Kidney (tissue), 14 donors: ENCODE results near the gene NEURL1B. TPM values are rescaled to one million over a fixed set of nuclear protein-coding genes. Genes with fewer than 3 reads are reported as not detected.
A peak's percentile ranks its signal among the peaks of the same experiment; 100 is the strongest.

ENCODE experiments used
- DNase-seq, 5 donors: peaks; one replicate each; pipeline ENCODE4 v3.0.0-alpha.2; 2013 to 2020
- FAIRE-seq: peaks from 2 replicates; lab custom pipeline; 2012; peaks lifted over from hg19 to GRCh38; lab: Jason Lieb, UNC
- H3K27ac ChIP-seq, 2 donors: one replicate each; pipeline ENCODE4 v1.7.0; 2013; ENCODE audit warnings: low read depth in 2 of 2, low read length in 2 of 2, inconsistent platforms in 1 of 2
- H3K27me3 ChIP-seq: one replicate; pipeline ENCODE4 v1.7.1; 2013; ENCODE audit warnings: low read length, inconsistent platforms; ENCODE audit not compliant: control insufficient read depth, insufficient read depth
- H3K36me3 ChIP-seq, 3 donors: one replicate each; pipeline versions ENCODE4 v1.7.0 to v1.7.1; 2013; ENCODE audit warnings: low read length in 3 of 3, control low read depth in 1 of 3, inconsistent platforms in 1 of 3; ENCODE audit not compliant: insufficient read depth in 3 of 3, control insufficient read depth in 2 of 3
- H3K4me1 ChIP-seq, 3 donors: one replicate each; pipeline versions ENCODE4 v1.7.0 to v1.7.1; 2013; ENCODE audit warnings: low read length in 3 of 3, inconsistent platforms in 1 of 3, low read depth in 1 of 3; ENCODE audit not compliant: control insufficient read depth in 2 of 3, insufficient read depth in 2 of 3
- H3K4me3 ChIP-seq, 3 donors: one replicate each; pipeline versions ENCODE4 v1.7.0 to v1.8.1; 2013; ENCODE audit warnings: low read length in 3 of 3, control low read depth in 1 of 3, inconsistent platforms in 1 of 3
- H3K9ac ChIP-seq, 3 donors: one replicate each; pipeline versions ENCODE4 v1.7.0 to v1.7.1; 2013; ENCODE audit warnings: low read length in 3 of 3, control low read depth in 1 of 3, inconsistent platforms in 1 of 3
- H3K9me3 ChIP-seq, 3 donors: one replicate each; pipeline versions ENCODE4 v1.7.0 to v1.7.1; 2013; ENCODE audit warnings: low read length in 3 of 3, control low read depth in 1 of 3, inconsistent platforms in 1 of 3; ENCODE audit not compliant: control insufficient read depth in 2 of 3, insufficient read depth in 1 of 3
- intact Hi-C: fragments of 100-400 bp; cut with DNase I; formaldehyde crosslinking; loops from one replicate; pipeline ENCODE4 v1.11.1; 2022
- polyA plus RNA-seq: library from polyadenylated mRNA; stranded (reverse); fragments of 350-450 nt; fragmentation: Illumina TruSeq; extraction: RNeasy Lipid Tissue Mini Kit (QIAGEN cat#74804); gene quantifications from one replicate; pipeline ENCODE4 v1.2.3, GENCODE V29; 2014; ENCODE audit warnings: low read depth, low replicate concordance; ENCODE audit not compliant: insufficient read depth
- total RNA-seq: library from RNA; stranded (reverse); fragmentation: NEBNext Ultra II Directional; extraction: Animal tissue kit (Norgen Biotek cat#: 25700); gene quantifications from one replicate; pipeline ENCODE4 v1.2.1, GENCODE V29; 2021
- TF ChIP-seq, protein P1 (sequence below): IDR thresholded peaks from 3 replicates; pipeline ENCODE4 v1.5.1; 2012; ENCODE audit warnings: mild to moderate bottlenecking, moderate library complexity, borderline replicate concordance; ENCODE audit not compliant: insufficient read depth; ENCODE audit errors: extremely low read depth
- donor health status: control.
- donor health status: control.
- donor health status: control.
- donor health status: control.
- donor health status: control.
- donor health status: DM: yes; HTN: yes; CAD: no.
- donor health status: Normal renal cell carcinoma (clear cell type).

NEURL1B gene
- total and polyA plus RNA-seq, 2 donors from 2014 or later = 5.4 to 42.6 TPM

DNA sequence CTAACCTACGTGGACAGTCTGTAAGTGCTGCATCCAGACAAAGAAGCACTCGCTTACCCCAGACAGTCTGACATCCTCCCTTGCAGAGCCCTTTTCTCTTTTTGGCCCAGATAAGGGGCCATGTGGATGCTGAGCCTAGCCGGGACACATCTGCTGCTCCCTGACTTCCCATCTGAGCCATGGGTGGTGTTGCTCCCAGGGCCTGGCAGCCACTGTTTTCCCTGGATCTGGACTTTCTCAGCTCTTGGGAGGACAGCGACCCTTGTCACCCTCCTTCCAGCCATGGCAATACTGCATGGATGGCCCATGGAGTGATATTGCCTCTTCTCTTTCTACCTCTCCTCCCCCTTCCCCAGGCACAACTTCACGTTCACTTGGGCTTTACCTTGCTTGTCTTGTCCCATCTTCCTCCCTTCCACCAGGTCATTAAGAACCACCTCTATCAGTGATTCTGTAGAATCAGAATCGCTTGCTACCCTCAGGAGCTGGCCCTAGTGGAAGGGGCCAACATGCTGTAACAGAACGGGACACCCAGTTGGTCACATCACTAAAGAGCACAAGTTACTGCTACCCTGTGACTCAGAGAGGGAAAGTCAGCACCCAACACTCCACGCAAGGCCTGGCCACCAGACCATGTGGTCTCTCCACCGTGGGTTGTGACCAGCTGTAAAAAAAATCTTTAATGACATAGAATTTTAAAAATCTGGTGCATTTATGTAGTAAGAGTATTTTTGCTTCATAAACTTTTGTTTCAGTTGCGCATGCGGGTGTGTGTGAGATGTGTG, 4.4 kb downstream of the NEURL1B start:
- H3K4me1 ChIP-seq = peaks cover 0 to 31% (median 0%) of the 10 kb centered on the region in 3 donors
- no peak overlapping the region for H3K9ac ChIP-seq
- no peak overlapping the region for H3K4me3 ChIP-seq
- no peaks in the 10 kb centered on the region for H3K9me3 ChIP-seq
- intact Hi-C loops = no loop called here
- H3K36me3 ChIP-seq = no peaks in the 10 kb centered on the region
- peak in 1 of 5 donors; percentile 30 for DNase-seq
- no peaks in the 10 kb centered on the region for H3K27me3 ChIP-seq
- TF ChIP-seq, protein P1, sequence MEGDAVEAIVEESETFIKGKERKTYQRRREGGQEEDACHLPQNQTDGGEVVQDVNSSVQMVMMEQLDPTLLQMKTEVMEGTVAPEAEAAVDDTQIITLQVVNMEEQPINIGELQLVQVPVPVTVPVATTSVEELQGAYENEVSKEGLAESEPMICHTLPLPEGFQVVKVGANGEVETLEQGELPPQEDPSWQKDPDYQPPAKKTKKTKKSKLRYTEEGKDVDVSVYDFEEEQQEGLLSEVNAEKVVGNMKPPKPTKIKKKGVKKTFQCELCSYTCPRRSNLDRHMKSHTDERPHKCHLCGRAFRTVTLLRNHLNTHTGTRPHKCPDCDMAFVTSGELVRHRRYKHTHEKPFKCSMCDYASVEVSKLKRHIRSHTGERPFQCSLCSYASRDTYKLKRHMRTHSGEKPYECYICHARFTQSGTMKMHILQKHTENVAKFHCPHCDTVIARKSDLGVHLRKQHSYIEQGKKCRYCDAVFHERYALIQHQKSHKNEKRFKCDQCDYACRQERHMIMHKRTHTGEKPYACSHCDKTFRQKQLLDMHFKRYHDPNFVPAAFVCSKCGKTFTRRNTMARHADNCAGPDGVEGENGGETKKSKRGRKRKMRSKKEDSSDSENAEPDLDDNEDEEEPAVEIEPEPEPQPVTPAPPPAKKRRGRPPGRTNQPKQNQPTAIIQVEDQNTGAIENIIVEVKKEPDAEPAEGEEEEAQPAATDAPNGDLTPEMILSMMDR = no peak
- peak overlapping the region in 1 of 2 donors; percentile 17 for H3K27ac ChIP-seq
- FAIRE-seq = no peak

DNA sequence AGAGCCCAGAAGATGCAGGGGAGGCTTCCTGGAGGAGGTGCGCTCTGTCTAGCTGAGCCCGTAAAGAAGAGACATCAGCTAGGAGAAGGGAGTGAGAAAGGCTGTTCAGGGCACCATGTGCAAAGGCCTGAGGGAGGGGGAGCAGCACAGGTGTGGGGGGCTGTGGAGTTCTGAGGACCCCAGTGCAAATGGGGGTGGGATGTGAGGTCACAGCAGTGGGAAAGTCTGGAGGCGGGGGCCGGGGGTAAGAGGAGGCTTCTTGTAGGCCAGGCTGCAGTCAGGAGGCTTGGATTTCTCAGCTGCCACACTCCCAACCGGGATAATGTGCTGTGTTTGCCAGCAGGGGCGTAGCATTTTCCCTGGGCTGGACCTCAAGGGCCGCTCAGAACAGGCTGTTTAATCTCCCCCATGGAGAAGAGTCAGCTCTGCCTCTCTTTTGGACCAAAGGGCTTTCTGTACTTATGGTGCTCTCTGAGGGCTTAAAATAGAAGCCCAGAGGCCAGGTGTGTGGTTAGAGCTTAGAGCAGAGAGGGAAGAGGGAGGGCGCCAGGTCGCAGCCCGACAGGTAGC, 5.7 kb downstream of the NEURL1B start:
- Histone ChIP-seq H3K9ac (no peak overlapping the region), H3K36me3 (no peaks in the 10 kb centered on the region), H3K4me1 (peaks cover 0 to 29% (median 0%) of the 10 kb centered on the region in 3 donors), H3K9me3 (no peaks in the 10 kb centered on the region), H3K27me3 (no peaks in the 10 kb centered on the region), H3K27ac (no peak overlapping the region), H3K4me3 (no peak overlapping the region)
- TF ChIP-seq, protein P1 = peak; percentile 17
- FAIRE-seq (no peak), DNase-seq (peak in 1 of 5 donors; percentile 46)
- intact Hi-C loops = no loop called here

DNA sequence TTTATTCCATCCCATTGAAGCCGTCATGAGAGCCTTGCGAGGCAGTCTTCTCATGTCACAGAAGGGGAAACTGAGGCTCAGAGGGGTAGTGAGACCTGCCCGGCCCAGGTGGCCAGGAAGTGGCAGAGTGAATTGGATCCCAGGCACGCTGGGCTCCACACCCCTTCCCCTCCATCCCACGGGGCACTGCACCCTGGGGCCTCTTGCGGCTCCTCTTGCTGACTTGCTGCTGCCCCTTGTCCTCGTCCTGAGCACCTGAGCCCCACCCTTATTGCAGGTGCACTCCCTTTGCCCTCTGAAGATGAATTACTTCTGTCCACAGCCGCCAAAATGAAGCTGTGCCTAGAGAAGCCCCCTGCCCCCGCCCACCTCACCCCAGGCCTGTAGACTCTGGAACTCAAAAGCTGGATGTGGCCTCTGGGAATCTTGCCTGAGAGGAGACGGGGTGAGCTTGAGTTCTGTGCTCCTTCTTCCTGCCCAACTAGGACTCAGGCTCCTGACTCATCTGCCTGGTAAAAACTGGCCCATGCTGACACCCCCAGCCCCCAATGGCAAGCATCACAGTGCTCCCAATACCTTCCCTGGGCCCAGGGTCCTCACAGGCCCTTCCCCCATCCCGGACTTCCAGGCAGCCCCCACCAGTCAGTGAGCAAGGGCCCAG, 6.4 kb downstream of the NEURL1B start:
- DNase-seq (peak in 1 of 5 donors; percentile 31), FAIRE-seq (no peak)
- intact Hi-C loops = no loop called here
- Histone ChIP-seq H3K27me3 (no peaks in the 10 kb centered on the region), H3K4me3 (no peak overlapping the region), H3K36me3 (no peaks in the 10 kb centered on the region), H3K27ac (no peak overlapping the region), H3K9ac (no peak overlapping the region), H3K9me3 (no peaks in the 10 kb centered on the region), H3K4me1 (peaks cover 0 to 29% (median 0%) of the 10 kb centered on the region in 3 donors)
- TF ChIP-seq, protein P1 = no peak
